SK-N-MC (cell line): ENCODE data around the gene LEUTX.

ENCODE experiments used
- EZH2 ChIP-seq: fragments of 200-600 bp; sonication (generic); IDR thresholded peaks from one replicate; pipeline ENCODE4 v1.6.1; 2017; ENCODE audit warnings: antibody characterized with exemption
- POLR2AphosphoS5 ChIP-seq: IDR thresholded peaks from 2 replicates; pipeline ENCODE4 v1.6.1; 2012; ENCODE audit warnings: mild to moderate bottlenecking, low read depth, low read length, borderline replicate concordance

DNA sequence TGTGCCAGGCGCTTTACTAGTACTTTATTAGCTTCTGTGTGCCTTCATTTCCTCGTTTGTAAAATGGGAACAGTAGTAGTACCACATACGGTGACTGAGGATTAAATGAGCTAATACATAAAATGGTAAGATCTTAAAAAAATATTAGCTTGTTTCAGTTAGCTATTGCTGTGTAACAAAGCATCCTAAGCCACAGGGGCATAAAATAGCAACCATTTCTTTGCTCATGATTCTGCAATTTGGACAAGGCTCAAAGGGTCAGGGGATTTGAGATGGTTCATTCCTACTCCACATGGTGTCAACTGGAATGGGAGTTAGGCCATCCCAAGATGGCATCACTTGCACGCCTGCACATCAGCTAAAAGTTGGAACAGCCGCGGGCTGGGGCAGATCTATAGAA, 42.0 kb downstream of the LEUTX start:
- TF ChIP-seq POLR2AphosphoS5 (no peak), EZH2 (no peak)
